Cardiac fibroblast (primary cell): Measurements from ENCODE around the gene TDRD1.

Experiments used
- DNase-seq, 2 donors: peaks; one replicate each; pipeline versions ENCODE4 v3.0.0 to v3.0.0-alpha.2; 2010; ENCODE audit warnings: low read depth in 2 of 2
- H3K4me3 ChIP-seq, 2 donors: replicated peaks in 1 of 2; 1 replicate in 1 of 2; 2 replicates in 1 of 2; pipeline ENCODE4 v1.5.1; 2011; ENCODE audit warnings: low read depth in 2 of 2, low read length in 2 of 2, mild to moderate bottlenecking in 2 of 2, moderate library complexity in 1 of 2
- CTCF ChIP-seq: IDR thresholded peaks from one replicate; pipeline ENCODE4 v1.5.1; 2011; ENCODE audit warnings: low read depth, mild to moderate bottlenecking, low read length, inconsistent platforms

TDRD1 gene

GRCh38 chr10:114183563-114183962 lies 4.4 kb downstream of the TDRD1 start:
- TF ChIP-seq CTCF, result no peak
- no peak for DNase-seq
- H3K4me3 ChIP-seq, result no peak overlapping the region

- no peak for DNase-seq
- no peak for TF ChIP-seq CTCF
- H3K4me3 ChIP-seq, result no peak overlapping the region
Measured at GRCh38 chr10:114184276-114184675, 5.1 kb downstream of the TDRD1 start.

GRCh38 chr10:114188001-114188400 lies 8.8 kb downstream of the TDRD1 start:
- H3K4me3 ChIP-seq, result no peak overlapping the region
- DNase-seq, result no peak
- no peak for TF ChIP-seq CTCF

- TF ChIP-seq CTCF, result no peak
- no peak for DNase-seq
- no peak overlapping the region for H3K4me3 ChIP-seq
Measured at GRCh38 chr10:114188900-114189299, 9.7 kb downstream of the TDRD1 start.

GRCh38 chr10:114189700-114190099 lies 10.5 kb downstream of the TDRD1 start:
- no peak for DNase-seq
- H3K4me3 ChIP-seq, result no peak overlapping the region
- no peak for TF ChIP-seq CTCF

- no peak for DNase-seq
- no peak for TF ChIP-seq CTCF
- no peak overlapping the region for H3K4me3 ChIP-seq
Measured at GRCh38 chr10:114195079-114195478, 15.9 kb downstream of the TDRD1 start.

- no peak for DNase-seq
- no peak for TF ChIP-seq CTCF
- H3K4me3 ChIP-seq, result no peak overlapping the region
Measured at GRCh38 chr10:114199239-114199638, 20.1 kb downstream of the TDRD1 start.
